HG02870 (cell line): ENCODE measurements around the gene ANKH.
"Not testable (repeated sequence)": the region's sequence is repeated elsewhere in the genome, so short reads cannot be mapped to it uniquely, and the experiment has no call there.

Experiments
- ATAC-seq: cut with Tn5 transposase; IDR thresholded peaks from one replicate; pipeline ENCODE4 v1.9.1; 2021; ENCODE audit warnings: mild to moderate bottlenecking, moderate library complexity; ENCODE audit not compliant: unreplicated experiment

The ANKH gene

DNA sequence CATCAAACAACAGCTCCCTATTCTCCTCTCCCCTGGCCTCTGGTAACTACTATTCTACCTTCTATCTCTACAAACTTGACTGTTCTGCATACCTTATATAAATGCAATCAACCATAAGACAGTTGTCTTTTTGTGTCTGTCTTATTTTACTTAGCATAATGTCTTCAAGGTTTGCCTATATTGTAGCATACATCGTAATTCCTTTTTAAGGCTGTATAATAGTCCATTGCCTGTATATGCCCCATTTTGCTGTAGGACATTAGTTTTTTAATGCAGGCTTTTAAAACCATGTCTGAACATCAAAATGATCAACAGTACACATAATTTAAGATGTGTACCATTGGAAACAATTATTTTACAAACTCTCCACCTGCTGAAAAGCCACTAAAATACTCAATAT, 12.4 kb downstream of the ANKH start:
- ATAC-seq = no peak

GRCh38 chr5:14855366-14855765, 16.2 kb downstream of the ANKH start:
- ATAC-seq = no peak

DNA sequence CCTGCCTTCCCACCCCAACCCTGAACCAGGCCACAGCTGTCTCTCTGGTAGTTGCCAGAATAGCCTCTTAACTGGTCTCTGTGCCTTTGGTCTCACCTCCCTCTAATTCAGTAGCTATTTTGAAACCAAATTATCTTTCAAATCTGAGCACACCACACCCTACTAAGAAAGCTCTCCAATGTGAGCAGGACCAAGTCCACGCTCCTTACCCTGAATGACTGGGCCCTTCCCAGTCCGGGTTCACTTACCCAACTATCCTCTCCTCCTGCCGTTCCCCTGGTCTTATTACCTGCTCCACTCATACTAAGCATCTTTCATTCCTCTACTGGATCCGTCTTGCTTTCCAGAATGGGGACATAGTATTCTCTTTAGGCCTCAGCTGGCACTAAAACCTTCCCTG, 16.8 kb downstream of the ANKH start:
- ATAC-seq = no peak

DNA sequence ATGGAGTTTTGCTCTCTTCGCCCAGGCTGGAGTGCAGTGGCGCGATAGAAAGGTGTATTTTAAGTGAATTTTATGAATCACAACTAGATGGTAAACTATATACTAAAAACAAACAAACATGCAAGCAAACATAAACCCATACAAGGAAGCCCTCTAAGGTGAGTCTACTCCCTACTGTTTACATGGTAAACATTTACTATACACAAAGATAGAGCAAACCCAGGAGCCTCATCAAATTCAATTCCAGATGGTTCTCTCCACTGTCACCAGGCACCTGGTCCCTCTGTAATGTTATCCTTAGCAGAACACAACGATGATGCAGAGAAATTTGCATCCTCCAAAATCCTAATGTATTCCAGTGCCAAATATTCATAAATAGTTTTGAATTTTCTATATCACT, 17.9 kb downstream of the ANKH start:
- no peak for ATAC-seq

- no peak for ATAC-seq
Observed at GRCh38 chr5:14852779-14853178, 18.8 kb downstream of the ANKH start.

- no peak for ATAC-seq
Observed at GRCh38 chr5:14851999-14852526, 19.5 kb downstream of the ANKH start.

- ATAC-seq = no peak
Observed at GRCh38 chr5:14851597-14851996, 20.0 kb downstream of the ANKH start.

DNA sequence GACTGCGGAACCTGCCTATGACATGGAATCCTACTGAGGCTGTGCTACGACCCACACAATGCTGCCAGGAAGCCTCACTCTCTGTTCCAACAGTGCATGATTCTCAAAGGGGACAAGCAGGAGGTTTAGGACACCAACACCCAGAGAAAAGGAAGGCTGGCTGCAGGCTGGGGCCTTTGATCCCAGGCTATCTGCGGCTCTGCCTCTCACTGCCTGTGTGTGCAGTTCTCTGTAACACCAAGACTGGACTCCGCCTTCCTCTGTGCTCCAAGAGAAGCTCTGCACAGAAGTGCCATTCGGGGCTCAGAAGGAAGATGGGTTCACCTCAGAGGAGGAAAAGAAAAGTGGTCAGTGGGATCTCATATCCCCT, 20.5 kb downstream of the ANKH start:
- no peak for ATAC-seq

- ATAC-seq = no peak
Observed at GRCh38 chr5:14850419-14851049, 21.0 kb downstream of the ANKH start.

GRCh38 chr5:14849516-14850294, 21.9 kb downstream of the ANKH start:
- ATAC-seq = no peak

- not testable (repeated sequence) for ATAC-seq
Observed at GRCh38 chr5:14848942-14849341, 22.6 kb downstream of the ANKH start.

- ATAC-seq = no peak
Observed at GRCh38 chr5:14848385-14848784, 23.2 kb downstream of the ANKH start.

- no peak for ATAC-seq
Observed at GRCh38 chr5:14847471-14847870, 24.1 kb downstream of the ANKH start.

DNA sequence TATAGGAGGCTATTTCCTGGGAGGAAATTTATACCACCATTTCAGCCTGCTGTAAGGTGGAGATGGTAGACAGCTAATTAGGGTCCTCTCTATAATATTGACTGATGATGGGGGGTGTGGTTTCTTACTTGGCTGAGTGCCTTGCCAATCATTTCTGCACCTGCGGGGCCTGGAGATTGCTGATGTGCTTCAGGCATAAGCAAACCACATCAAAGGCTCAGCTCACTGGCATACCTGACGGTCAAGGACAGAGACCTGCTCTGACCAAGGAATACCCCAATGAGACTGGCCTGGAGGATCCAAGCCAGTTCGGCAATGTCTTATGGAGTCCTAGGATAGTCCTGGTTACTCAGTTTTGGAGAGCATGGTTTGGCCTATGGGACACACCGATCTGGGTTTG, 29.5 kb downstream of the ANKH start:
- ATAC-seq = no peak

GRCh38 chr5:14840624-14841023, 31.0 kb downstream of the ANKH start:
- no peak for ATAC-seq

- ATAC-seq = no peak
Observed at GRCh38 chr5:14838396-14839319, 32.9 kb downstream of the ANKH start.

GRCh38 chr5:14837423-14838122, 34.0 kb downstream of the ANKH start:
- not testable (repeated sequence) for ATAC-seq

GRCh38 chr5:14834584-14835550, 36.7 kb downstream of the ANKH start:
- ATAC-seq = no peak

DNA sequence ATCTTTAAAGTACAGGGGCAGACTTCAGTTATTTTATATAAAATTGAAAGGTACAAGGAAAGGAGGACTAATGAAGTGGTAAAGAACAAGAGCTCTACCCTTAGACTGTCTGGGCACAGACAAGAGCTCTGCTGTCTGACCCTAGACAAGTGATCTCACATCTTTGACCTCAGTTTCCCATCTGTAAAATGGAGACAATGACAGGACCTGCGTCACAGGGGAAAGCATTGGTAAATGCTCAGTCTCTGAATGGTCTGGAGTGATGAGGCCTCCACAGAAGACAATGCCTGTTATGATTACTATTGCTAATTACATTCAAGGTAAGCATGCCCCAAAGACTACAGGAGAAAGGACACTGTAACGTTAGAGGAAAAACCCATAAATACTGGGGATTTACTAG, 37.5 kb downstream of the ANKH start:
- no peak for ATAC-seq

DNA sequence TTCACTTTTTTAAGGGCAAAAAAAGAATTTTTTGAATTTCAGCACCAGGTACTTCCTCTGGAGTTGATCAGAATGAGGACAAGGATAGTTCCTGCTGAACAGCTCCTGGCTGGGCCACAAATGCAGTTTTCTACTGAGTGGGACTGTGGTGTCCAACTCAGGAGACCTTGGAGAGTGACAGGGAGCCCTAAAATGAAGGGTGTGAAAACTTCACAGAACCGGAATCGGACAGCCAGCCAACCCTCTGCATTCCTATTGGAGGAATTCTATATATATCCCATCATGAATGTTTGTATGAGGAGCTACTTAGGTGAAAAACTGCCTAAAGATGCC, 40.6 kb downstream of the ANKH start:
- ATAC-seq = no peak
